Activated CD8-positive, alpha-beta memory T cell treated with anti-CD3 and anti-CD28 coated beads for 4 hours (primary cell): ENCODE results near the gene DNMT1.

Experiments used
- DNase-seq, 2 donors: peaks; one replicate each; pipeline ENCODE4 v3.0.0-alpha.2; 2020; ENCODE audit warnings: low read depth in 2 of 2

Gene DNMT1

GRCh38 chr19:10141479-10141878 is 53.3 kb downstream of the DNMT1 start:
- no peak for DNase-seq

- no peak for DNase-seq
These were observed 54.8 kb downstream of the DNMT1 start for GRCh38 chr19:10139952-10140351.

GRCh38 chr19:10138879-10139795 is 55.6 kb downstream of the DNMT1 start:
- no peak for DNase-seq

GRCh38 chr19:10137751-10138682 is 56.7 kb downstream of the DNMT1 start:
- no peak for DNase-seq

- no peak for DNase-seq
These were observed 57.8 kb downstream of the DNMT1 start for GRCh38 chr19:10136936-10137335.

- DNase-seq = no peak
These were observed 59.0 kb downstream of the DNMT1 start for GRCh38 chr19:10135551-10136334.

GRCh38 chr19:10134040-10134439 is 60.7 kb downstream of the DNMT1 start:
- DNase-seq = no peak

GRCh38 chr19:10133596-10133995 is 61.2 kb downstream of the DNMT1 start:
- DNase-seq = no peak

- DNase-seq = no peak
These were observed 61.8 kb downstream of the DNMT1 start for GRCh38 chr19:10132905-10133304.

GRCh38 chr19:10126213-10126639 is 68.5 kb downstream of the DNMT1 start:
- no peak for DNase-seq

- no peak for DNase-seq
These were observed 70.3 kb downstream of the DNMT1 start for GRCh38 chr19:10124429-10124828.

GRCh38 chr19:10122045-10122444 is 72.7 kb downstream of the DNMT1 start:
- DNase-seq = no peak

- DNase-seq = no peak
These were observed 74.1 kb downstream of the DNMT1 start for GRCh38 chr19:10120538-10121189.

- no peak for DNase-seq
These were observed 75.8 kb downstream of the DNMT1 start for GRCh38 chr19:10118960-10119359.

- no peak for DNase-seq
These were observed 77.7 kb downstream of the DNMT1 start for GRCh38 chr19:10116866-10117616.

GRCh38 chr19:10116085-10116865 is 78.5 kb downstream of the DNMT1 start:
- DNase-seq = no peak

- DNase-seq = no peak
These were observed 79.2 kb downstream of the DNMT1 start for GRCh38 chr19:10115392-10116084.

- no peak for DNase-seq
These were observed 79.9 kb downstream of the DNMT1 start for GRCh38 chr19:10114651-10115391.
